Cardiac muscle cell (in vitro differentiated cells and primary cell): ENCODE results near the gene RPS6KB2. TPM values are rescaled to one million over a fixed set of nuclear protein-coding genes. Genes with fewer than 3 reads are reported as not detected.

Experiments used
- DNase-seq, 2 donors: peaks; one replicate each; pipeline versions ENCODE4 v3.0.0 to v3.0.0-alpha.2; 2010 to 2017; ENCODE audit warnings: low read depth in 1 of 2, low spot score in 1 of 2
- H3K27ac ChIP-seq: fragments of 200-600 bp; sonication (generic); 2 replicates; pipeline ENCODE4 v1.5.1; 2016
- H3K27me3 ChIP-seq: fragments of 200-600 bp; sonication (generic); 2 replicates; pipeline ENCODE4 v1.6.0; 2016; ENCODE audit warnings: control low read depth
- H3K36me3 ChIP-seq: fragments of 200-600 bp; sonication (generic); 2 replicates; pipeline ENCODE4 v1.5.1; 2016; ENCODE audit warnings: control low read depth
- H3K4me1 ChIP-seq: fragments of 200-600 bp; sonication (generic); 2 replicates; pipeline ENCODE4 v1.8.1; 2017; ENCODE audit warnings: low read depth, mild to moderate bottlenecking, mixed run types
- H3K4me3 ChIP-seq: fragments of 200-600 bp; sonication (generic); 2 replicates; pipeline ENCODE4 v1.5.1; 2016; ENCODE audit warnings: mild to moderate bottlenecking
- H3K9me3 ChIP-seq: fragments of 200-600 bp; sonication (generic); 2 replicates; pipeline ENCODE4 v1.5.1; 2017; ENCODE audit warnings: low read depth, mild to moderate bottlenecking, control low read depth
- CTCF ChIP-seq: IDR thresholded peaks from 2 replicates; pipeline ENCODE4 v1.5.1; 2012; ENCODE audit warnings: low read depth, mild to moderate bottlenecking, low read length
- polyA plus RNA-seq: library from polyadenylated mRNA; unstranded; fragments of >200 nt; fragmentation: Nextera tagmentation; extraction: Ambion mirVana; gene quantifications from 2 replicates; pipeline ENCODE4 v1.2.1, GENCODE V29; 2016
- total RNA-seq: library from RNA; depleted of rRNA; stranded (reverse); fragments of >200 nt; gene quantifications from 2 replicates; pipeline ENCODE4 v1.2.3, GENCODE V29; 2016

Gene RPS6KB2
- total RNA-seq (88.0 and 97.0 TPM in 2 replicates), polyA plus RNA-seq (92.5 and 93.8 TPM in 2 replicates)

DNA sequence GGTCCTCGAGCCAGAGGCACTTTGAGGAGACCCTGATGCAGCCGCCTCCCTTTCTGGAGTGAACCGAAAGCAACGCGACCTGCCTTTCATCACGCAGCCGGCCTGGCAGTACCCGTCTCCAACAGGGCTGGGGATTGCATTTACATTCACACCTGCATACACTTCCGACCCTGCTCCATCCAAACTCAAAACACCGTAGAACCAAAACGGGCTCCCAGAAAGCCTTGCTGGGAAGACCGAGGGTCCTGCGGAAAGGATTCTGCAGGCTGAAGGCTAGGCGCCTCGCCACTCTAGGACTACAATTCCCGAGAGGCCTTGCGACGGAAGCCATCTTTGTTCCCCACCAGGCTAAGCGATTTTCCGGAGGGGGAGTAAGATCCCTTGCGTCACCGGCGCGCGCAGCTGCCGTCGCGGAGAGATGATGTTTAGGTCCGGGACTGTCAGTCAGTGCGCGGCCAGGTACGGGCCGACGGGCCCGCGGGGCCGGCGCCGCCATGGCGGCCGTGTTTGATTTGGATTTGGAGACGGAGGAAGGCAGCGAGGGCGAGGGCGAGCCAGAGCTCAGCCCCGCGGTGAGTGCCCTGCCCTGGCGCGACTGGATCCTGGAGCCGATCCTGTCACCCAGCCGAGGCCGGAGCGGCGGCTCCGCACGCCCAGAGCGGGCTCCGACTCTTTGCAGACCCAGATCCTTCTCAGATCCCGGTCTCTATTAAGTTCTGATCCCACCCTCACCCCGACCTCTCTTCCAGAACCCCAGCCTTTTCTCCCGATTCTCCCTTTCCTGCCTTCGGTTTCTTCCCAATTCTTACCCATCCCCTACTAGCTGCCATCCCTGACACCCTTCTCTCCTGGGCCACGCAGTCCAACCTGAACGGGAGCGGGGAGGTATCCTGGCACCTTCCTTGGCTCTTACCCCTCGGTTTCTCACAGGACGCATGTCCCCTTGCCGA, at the start of gene RPS6KB2:
TSS of gene RPS6KB2 (plus strand) at position 443 of the 950 bp plus-strand sequence. CDS start at position 495, 52 bp downstream.
- TF ChIP-seq CTCF = no peak
- peak within 1 kb of the TSS; percentile 92 for H3K4me3 ChIP-seq
- H3K27me3 ChIP-seq = no peaks in the 10 kb centered on the region
- peak; percentile 97 to 98 for DNase-seq
- no peaks in the 10 kb centered on the region for H3K4me1 ChIP-seq
- H3K27ac ChIP-seq = peak within 1 kb of the TSS; percentile 91
- no peaks in the 10 kb centered on the region for H3K9me3 ChIP-seq
- peaks cover 10% of the 10 kb centered on the region for H3K36me3 ChIP-seq

- no peaks in the 10 kb centered on the region for H3K36me3 ChIP-seq
- peaks cover 41% of the 10 kb centered on the region for H3K27me3 ChIP-seq
- H3K9me3 ChIP-seq = no peaks in the 10 kb centered on the region
- no peak overlapping the region for H3K4me3 ChIP-seq
- no peak for TF ChIP-seq CTCF
- no peak overlapping the region for H3K27ac ChIP-seq
- H3K4me1 ChIP-seq = peaks cover 5% of the 10 kb centered on the region
- no peak for DNase-seq
Observed at GRCh38 chr11:67378544-67378943, 49.8 kb upstream of the RPS6KB2 start.

DNA sequence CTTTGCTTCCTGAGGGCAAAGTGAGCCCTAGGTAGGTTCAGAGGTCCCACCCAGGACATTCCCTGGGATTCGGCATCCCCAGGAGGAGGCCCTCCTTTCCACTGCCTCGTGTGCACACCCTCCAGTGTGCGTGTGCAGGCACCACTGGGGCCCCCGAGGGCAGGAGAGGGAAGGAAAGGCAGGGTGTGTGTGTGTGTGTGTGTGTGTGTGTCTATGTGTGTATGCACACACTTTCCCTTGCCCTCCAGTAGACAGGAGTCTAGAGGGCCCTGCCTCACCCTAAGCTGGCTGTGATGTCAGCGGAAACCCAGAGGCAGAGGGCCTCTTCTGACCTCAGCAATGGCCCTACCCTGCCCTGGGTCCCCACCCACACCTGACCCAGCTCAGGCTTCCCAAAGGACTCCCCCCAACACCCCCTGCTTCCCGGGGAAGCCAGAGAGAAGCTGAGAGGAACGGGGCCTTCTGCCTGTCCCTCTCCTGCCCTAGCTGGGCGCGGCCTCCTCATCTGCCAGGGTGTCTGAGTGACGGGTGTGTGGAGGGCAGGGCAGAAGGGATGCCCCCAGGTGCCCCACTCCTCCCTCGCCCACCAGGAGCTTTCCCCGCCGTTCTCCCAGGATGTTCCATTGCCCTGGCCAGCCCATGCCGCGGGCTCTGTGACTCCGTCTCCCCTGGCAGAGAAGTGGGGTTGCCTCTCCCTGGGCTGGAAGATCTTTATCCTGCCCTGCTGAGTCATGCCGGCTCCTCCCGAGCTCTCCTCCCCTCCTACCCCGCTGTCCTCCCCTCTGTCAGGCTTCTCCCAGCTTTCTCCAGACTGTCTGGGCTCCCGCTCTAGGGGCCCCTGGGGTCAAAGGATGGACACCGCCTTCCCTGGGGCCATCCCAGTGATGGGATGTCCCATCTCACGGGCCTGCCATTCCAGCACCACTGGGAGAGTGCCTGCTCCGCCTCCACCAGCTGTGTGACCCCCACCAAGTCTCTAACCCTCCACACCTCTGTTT, 48.9 kb upstream of the RPS6KB2 start:
- no peak for DNase-seq
- no peaks in the 10 kb centered on the region for H3K4me1 ChIP-seq
- no peaks in the 10 kb centered on the region for H3K36me3 ChIP-seq
- no peak overlapping the region for H3K4me3 ChIP-seq
- H3K27me3 ChIP-seq = peaks cover 37% of the 10 kb centered on the region
- TF ChIP-seq CTCF = no peak
- H3K27ac ChIP-seq = no peak overlapping the region
- H3K9me3 ChIP-seq = no peaks in the 10 kb centered on the region

- no peaks in the 10 kb centered on the region for H3K36me3 ChIP-seq
- H3K9me3 ChIP-seq = no peaks in the 10 kb centered on the region
- no peaks in the 10 kb centered on the region for H3K4me1 ChIP-seq
- no peak for DNase-seq
- no peak overlapping the region for H3K27ac ChIP-seq
- TF ChIP-seq CTCF = no peak
- no peak overlapping the region for H3K4me3 ChIP-seq
- peaks cover 27% of the 10 kb centered on the region for H3K27me3 ChIP-seq
Observed at GRCh38 chr11:67381244-67381972, 46.9 kb upstream of the RPS6KB2 start.
